Ishikawa (cell line): ENCODE measurements around the gene USP17L30.

ENCODE experiments used
- CREB1 ChIP-seq: IDR thresholded peaks from 2 replicates; pipeline ENCODE4 v1.6.1; 2012; ENCODE audit warnings: low read depth
- EGR1 ChIP-seq: IDR thresholded peaks from 2 replicates; pipeline ENCODE4 v1.6.1; 2012

USP17L30 gene

DNA sequence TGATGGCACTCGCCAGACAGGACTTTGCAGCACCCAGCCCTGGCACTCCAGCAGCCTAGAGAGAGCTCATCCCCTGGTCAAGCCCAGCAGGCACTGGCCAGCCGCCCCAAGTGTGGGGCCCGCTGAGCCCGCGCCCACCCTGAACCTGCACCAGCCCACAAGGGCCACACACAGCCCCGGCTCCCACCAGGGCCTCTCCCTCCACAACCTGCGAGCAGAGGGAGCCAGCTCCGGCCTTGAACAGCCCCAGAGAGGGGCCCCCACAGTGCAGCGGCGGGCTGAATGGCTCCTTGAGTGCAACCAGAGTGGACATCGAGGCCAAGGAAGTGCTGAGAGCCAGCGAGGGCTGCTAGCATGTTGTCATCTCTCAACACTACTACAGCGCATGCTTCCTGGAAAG is 46.9 kb downstream of the USP17L30 start:
- TF ChIP-seq EGR1 = no peak
- TF ChIP-seq CREB1 = no peak
